Muscle layer of colon (tissue), 2 donors: ENCODE results near the gene MRLN.

ENCODE experiments used
- H3K27ac ChIP-seq: one replicate; pipeline ENCODE4 v1.7.0; 2013; ENCODE audit warnings: low read depth, mild to moderate bottlenecking, low read length, moderate library complexity
- H3K27me3 ChIP-seq, 2 donors: one replicate each; pipeline ENCODE4 v1.7.0; 2013; ENCODE audit warnings: low read length in 2 of 2, mild to moderate bottlenecking in 2 of 2; ENCODE audit not compliant: insufficient read depth in 2 of 2, control insufficient read depth in 1 of 2
- H3K36me3 ChIP-seq: one replicate; pipeline ENCODE4 v1.7.0; 2013; ENCODE audit warnings: mild to moderate bottlenecking, low read length; ENCODE audit not compliant: insufficient read depth
- H3K4me1 ChIP-seq: one replicate; pipeline ENCODE4 v1.7.0; 2013; ENCODE audit warnings: mild to moderate bottlenecking, low read length; ENCODE audit not compliant: insufficient read depth
- H3K4me3 ChIP-seq, 2 donors: one replicate each; pipeline ENCODE4 v1.7.0; 2013; ENCODE audit warnings: low read length in 2 of 2, low read depth in 1 of 2, mild to moderate bottlenecking in 1 of 2, moderate library complexity in 1 of 2
- H3K9ac ChIP-seq: one replicate; pipeline ENCODE4 v1.7.0; 2013; ENCODE audit warnings: low read length
- H3K9me3 ChIP-seq: one replicate; pipeline ENCODE4 v1.7.0; 2013; ENCODE audit warnings: mild to moderate bottlenecking, low read length
- donor health status: abdominal sarcoma.
- donor health status: Adenocarcinoma of cecum.

MRLN gene

DNA sequence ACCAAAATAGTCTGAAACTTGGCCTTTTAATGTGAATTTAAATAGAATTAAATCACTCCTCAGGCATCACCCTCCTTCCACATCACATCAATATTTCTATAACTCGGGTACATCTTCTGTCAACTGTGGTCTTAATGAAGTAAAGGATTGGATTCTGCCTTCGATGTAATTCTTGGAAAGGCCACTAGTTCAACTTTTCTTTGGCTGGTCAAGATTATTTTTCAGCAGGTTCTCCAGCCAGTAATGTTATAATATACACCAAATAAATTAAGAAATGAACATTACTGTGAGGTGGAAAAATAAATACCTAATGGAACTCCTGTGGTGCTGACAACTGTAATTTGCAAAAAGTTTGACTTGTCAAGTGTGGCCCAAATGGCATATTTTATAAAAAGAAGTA is 33.9 kb downstream of the MRLN start:
- Histone ChIP-seq H3K9ac (no peak overlapping the region), H3K4me3 (no peak overlapping the region), H3K36me3 (no peaks in the 10 kb centered on the region), H3K27me3 (no peaks in the 10 kb centered on the region), H3K9me3 (no peaks in the 10 kb centered on the region), H3K4me1 (no peaks in the 10 kb centered on the region), H3K27ac (no peak overlapping the region)

GRCh38 chr10:59718257-59718656 is 35.0 kb downstream of the MRLN start:
- Histone ChIP-seq H3K9me3 (no peaks in the 10 kb centered on the region), H3K27me3 (no peaks in the 10 kb centered on the region), H3K4me3 (no peak overlapping the region), H3K36me3 (no peaks in the 10 kb centered on the region), H3K9ac (no peak overlapping the region), H3K4me1 (no peaks in the 10 kb centered on the region), H3K27ac (no peak overlapping the region)

DNA sequence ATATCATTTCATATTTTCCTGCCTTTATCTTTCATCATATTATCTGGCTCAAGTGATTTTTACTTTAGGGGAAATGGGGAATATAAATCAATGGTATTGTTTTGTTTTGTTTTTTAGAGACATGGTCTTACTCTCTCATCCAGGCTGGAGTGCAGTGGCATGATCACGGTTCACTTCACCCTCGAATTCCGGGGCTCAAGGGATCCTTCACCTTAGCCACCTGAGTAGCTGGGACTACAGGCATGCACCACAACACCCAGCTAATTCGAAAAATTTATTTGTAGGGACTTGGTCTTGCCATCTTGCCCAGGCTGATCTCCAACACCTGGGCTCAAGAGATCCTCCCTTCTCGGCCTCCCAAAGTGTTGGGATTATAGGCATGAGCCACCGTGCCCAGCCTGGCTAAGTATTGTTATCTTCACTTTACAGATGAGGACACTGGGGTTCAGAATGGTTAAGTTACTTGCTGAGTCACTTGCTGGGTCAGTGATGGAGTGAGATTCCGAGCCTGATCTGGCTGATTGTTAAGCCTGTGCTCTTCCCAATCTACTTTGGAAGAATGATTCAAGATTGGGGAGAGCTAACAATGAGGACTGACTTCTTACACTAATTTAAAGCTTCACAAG is 39.9 kb downstream of the MRLN start:
- peaks cover 0 to 4% of the 10 kb centered on the region in 2 donors for H3K27me3 ChIP-seq
- H3K9me3 ChIP-seq: no peaks in the 10 kb centered on the region
- H3K27ac ChIP-seq: no peak overlapping the region
- H3K36me3 ChIP-seq: no peaks in the 10 kb centered on the region
- H3K9ac ChIP-seq: no peak overlapping the region
- no peak overlapping the region for H3K4me3 ChIP-seq
- peaks cover 6% of the 10 kb centered on the region for H3K4me1 ChIP-seq

GRCh38 chr10:59711871-59712494 is 41.3 kb downstream of the MRLN start:
- no peak overlapping the region for H3K4me3 ChIP-seq
- peaks cover 0 to 4% of the 10 kb centered on the region in 2 donors for H3K27me3 ChIP-seq
- H3K9ac ChIP-seq: no peak overlapping the region
- no peaks in the 10 kb centered on the region for H3K36me3 ChIP-seq
- peaks cover 6% of the 10 kb centered on the region for H3K4me1 ChIP-seq
- H3K9me3 ChIP-seq: no peaks in the 10 kb centered on the region
- H3K27ac ChIP-seq: no peak overlapping the region

DNA sequence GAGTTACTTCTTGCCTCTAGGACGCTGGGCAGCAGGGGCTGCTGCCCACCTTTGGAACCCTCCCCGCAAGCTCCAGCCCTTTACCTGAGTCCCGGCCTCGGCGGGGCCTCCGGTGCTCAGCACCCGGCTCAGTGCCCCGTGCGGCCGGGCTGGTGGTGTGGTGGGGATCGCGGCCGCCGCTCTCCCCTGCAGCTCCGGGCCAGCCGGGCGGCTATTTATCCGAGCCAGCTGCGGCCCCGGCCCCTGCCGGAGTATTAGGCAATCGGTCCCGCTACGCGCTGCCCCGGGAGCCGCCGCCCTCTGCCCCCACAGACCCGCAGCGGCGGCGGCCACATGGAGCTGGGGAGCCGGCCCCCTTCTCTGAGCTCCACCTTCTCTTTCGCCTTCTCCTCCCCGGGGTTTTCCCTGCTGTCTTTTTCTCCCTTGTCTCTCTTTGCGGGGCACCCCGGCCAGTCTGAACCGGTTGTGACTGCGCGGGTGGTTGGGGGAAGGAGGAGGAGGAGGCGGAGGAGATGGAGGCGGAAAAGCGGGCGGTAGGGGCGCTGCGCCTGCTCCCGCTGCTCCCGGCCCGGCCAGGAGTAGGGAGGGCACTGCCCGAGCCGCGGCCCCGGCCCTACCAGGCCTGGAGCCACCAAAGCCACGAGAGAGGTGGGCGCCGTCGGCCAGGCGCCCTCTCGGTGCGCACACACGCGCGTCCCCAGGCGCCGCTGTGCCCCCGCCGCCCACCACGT is 43.7 kb downstream of the MRLN start, which contains the start of gene SLC16A9:
TSS of gene SLC16A9 (minus strand) at position 456 of the 731 bp plus-strand sequence. CDS start 25,559 bp downstream, outside the sequence.
- H3K27me3 ChIP-seq: peaks cover 0 to 4% of the 10 kb centered on the region in 2 donors
- peaks cover 6% of the 10 kb centered on the region for H3K4me1 ChIP-seq
- H3K4me3 ChIP-seq: peak within 1 kb of the TSS; percentile 63 to 68
- peak within 1 kb of the TSS; percentile 52 for H3K27ac ChIP-seq
- H3K9ac ChIP-seq: no peak within 1 kb of the TSS
- no peaks in the 10 kb centered on the region for H3K9me3 ChIP-seq
- no peaks in the 10 kb centered on the region for H3K36me3 ChIP-seq

DNA sequence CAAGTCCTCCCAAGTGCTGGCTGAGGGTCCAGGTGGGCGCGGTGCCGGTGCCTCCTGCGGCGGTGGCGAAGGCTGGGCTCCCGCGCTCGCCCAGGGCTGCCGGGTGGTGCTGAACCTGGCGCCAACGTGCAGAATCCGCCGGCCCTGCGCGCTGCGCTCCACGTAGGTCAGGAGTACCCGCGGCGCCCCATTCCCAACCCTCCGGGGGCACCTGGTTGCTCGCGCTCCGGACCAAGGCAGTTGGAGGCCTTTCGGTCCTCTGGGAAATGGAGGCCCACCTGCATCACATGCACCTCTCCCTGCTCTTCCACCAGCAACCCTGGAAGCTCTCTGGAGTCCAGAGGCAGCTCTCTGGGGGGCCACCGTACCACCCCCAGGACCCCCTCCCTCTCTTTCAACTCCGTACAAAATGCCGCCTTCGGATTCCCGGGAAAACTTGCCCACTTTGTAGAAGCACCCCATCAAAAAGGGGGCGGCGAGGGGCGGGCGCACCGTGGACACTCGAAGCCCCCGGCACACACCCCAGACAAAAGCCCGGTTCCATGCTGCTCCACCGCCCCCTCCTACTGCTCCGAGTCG is 44.4 kb downstream of the MRLN start:
- Histone ChIP-seq H3K9ac (no peak overlapping the region), H3K36me3 (no peaks in the 10 kb centered on the region), H3K4me3 (peak overlapping the region; percentile 63 to 68), H3K9me3 (no peaks in the 10 kb centered on the region), H3K4me1 (peaks cover 6% of the 10 kb centered on the region), H3K27ac (peak overlapping the region; percentile 52), H3K27me3 (peaks cover 0 to 4% of the 10 kb centered on the region in 2 donors)

DNA sequence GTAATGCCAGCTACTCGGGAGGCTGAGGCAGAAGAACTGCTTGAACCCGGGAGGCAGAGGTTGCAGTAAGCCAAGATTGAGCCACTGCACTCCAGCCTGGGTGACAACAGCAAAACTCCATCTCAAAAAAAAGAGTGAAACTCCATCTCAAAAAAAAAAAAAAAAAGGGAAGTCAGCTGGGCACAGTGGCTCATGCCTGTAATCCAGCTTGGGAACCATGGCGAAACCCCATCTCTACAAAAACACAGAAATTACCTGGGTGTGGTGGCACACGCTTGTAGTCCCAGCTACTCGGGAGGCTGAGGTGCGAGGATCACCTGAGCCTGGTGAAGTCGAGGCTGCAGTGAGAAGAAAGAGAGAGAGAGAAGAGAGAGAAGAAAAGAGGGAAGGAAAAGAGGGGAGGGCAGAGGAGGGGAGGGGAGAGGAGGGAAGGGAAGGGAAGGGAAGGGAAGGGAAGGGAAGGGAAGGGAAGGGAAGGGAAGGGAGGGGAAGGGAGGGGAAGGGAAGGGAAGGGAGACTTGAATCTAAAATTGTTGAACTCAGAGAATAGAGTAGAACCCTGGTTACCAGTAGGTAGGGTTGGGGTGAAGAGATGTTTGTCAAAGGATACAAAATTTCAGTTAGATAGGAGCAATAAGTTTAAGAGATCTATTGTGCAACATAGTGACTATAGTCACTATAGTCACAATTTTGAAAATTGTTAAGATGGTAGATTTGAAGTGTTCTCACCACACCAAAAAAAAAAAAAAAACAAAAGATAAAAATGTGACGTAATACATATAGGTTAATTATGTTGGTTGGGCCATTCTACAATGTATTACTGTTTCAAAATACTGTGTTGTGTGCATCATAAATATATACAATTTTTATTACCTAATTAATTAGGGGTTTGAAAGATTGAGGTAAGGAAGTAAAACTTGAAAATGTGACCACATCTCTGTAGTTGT is 46.1 kb downstream of the MRLN start:
- Histone ChIP-seq H3K9ac (no peak overlapping the region), H3K4me1 (peaks cover 6% of the 10 kb centered on the region), H3K27me3 (peaks cover 0 to 4% of the 10 kb centered on the region in 2 donors), H3K9me3 (no peaks in the 10 kb centered on the region), H3K27ac (no peak overlapping the region), H3K36me3 (no peaks in the 10 kb centered on the region), H3K4me3 (no peak overlapping the region)

GRCh38 chr10:59705931-59706330 is 47.3 kb downstream of the MRLN start:
- Histone ChIP-seq H3K27ac (no peak overlapping the region), H3K9ac (no peak overlapping the region), H3K27me3 (peaks cover 0 to 4% of the 10 kb centered on the region in 2 donors), H3K36me3 (no peaks in the 10 kb centered on the region), H3K4me1 (peaks cover 6% of the 10 kb centered on the region), H3K9me3 (no peaks in the 10 kb centered on the region), H3K4me3 (no peak overlapping the region)

GRCh38 chr10:59704630-59705029 is 48.6 kb downstream of the MRLN start:
- no peak overlapping the region for H3K4me3 ChIP-seq

DNA sequence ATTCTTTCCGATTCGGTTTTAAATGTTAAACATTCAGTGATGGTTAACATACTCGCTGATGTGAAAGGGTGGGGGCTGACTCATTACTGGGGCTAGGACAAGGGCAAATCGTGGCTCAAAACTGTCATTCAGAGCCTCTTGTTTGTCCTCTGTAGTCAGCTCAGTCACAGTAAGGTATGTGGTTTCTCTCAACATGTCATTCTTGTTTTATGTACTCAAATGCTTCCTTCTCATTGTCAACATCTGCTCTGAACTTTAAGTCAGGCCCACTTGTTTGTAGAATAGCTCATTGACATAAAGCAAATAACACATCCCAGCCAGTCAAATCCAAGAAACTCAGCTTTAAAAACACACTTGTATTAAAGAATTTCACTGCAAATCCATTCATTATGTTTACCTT is 50.9 kb downstream of the MRLN start:
- no peaks in the 10 kb centered on the region for H3K9me3 ChIP-seq
- no peaks in the 10 kb centered on the region for H3K27me3 ChIP-seq
- no peaks in the 10 kb centered on the region for H3K4me1 ChIP-seq
- H3K4me3 ChIP-seq: no peak overlapping the region
- no peaks in the 10 kb centered on the region for H3K36me3 ChIP-seq
- H3K9ac ChIP-seq: no peak overlapping the region
- no peak overlapping the region for H3K27ac ChIP-seq

More at GRCh38 chr10:59704630-59705029, 48.6 kb downstream of the MRLN start:
- H3K27ac ChIP-seq: no peak overlapping the region
- no peaks in the 10 kb centered on the region for H3K36me3 ChIP-seq
- peaks cover 6% of the 10 kb centered on the region for H3K4me1 ChIP-seq
- H3K9me3 ChIP-seq: no peaks in the 10 kb centered on the region
- H3K9ac ChIP-seq: no peak overlapping the region
- H3K27me3 ChIP-seq: peaks cover 0 to 4% of the 10 kb centered on the region in 2 donors
